NCI-H69 (cell line): ENCODE results near the gene CDH4.
"Not testable (repeated sequence)": the region's sequence is repeated elsewhere in the genome, so short reads cannot be mapped to it uniquely, and the experiment has no call there.

ENCODE experiments used
- DNase-seq: peaks from one replicate; lab custom pipeline; 2025; lab: John Stamatoyannopoulos, UW

CDH4 gene

DNA sequence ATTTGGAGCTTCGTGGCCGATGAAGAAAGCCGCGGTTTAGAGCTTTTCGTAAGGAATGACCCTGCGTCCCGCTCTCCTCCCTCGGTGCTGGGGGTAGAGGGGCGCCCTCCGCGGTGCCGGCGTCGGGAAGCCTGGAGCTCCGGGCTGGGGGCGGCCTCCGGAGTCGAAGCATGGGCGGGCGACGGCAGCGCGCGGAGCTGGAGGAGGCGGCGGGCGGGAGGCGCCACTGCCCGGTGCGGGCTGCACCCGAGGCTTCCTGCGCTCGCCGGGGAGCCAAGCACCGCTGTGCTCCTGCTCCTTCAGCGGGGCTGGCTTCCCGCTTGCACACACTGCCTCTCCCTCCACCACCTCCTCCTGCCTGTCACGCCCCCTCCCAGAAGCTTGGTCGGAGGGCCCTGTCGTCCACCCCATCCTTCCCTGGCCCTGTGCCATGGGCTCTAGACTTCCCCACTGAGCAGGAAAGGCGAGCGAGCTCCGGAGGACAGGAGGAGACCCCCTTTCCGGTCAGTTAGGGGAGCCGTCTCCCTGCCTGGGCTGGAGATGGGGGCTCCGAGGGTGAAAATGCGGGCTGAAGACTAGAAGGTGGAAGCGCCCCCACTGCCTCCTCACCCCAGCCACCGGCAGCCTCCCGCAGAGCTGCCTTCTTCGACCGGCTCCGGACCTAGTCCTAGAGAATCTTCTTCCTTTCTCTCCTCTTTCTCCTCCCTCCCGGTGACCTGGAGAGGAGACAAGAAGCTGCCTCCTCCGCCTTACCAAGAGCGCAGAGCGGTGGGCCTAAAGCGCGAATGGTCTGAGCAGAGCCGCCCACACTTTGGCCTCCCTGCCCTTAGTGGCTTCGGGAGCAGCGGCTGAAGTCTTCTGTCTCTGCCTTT, 1.8 kb downstream of the CDH4 start:
- DNase-seq = no peak

DNA sequence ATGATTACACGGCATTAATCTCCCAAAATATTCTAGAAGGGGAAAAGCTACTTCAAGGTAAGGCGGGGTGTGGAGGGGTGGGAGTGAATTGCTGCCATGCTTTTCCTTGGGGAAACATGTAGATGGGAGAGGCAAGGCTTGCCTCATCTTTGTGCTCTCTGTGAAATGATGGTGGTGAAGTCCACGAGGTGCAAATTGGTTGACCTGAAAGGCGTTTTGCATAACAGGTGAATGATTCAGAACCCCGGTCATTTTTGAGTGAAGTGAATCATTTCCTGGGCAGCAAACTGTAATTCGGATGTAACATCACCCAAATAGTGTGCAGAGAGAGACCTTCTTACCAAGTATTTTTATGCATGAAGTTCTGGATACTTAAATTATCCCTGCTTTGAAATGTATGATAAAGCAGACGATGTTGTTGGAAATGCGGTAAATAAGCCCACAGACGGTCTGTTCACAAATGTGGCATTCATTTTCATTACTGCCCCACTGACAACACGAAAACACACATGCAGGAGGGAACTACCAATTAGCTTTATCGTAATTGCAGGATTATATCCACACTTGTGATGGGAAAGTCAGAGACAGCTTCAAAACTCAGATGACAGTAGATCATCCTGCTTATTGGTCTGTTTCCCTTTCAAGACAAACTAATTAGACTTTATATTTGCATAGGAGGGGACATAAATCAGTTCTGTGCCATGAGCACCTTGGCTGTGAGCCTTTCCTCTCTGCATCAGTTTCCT, 3.0 kb downstream of the CDH4 start:
- no peak for DNase-seq

DNA sequence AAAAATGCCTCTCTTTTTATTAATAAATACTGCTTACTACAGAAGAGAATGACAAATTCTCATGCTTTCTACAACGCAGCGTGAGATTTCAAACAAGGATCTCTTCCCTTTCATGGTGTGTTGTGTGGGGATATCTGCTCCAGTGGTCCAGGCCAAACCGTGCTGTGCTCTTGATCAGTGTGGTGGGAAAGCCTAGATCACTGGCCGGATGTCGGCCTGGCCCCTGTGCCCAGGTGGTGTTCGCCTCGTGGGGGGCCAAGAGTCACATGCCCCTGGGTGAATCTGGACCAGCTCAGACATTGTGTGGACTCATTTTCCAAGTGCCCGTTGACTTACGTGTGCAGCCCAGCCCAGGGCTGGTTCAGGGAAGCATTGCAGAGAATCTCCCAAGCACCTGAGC, 4.3 kb downstream of the CDH4 start:
- no peak for DNase-seq

DNA sequence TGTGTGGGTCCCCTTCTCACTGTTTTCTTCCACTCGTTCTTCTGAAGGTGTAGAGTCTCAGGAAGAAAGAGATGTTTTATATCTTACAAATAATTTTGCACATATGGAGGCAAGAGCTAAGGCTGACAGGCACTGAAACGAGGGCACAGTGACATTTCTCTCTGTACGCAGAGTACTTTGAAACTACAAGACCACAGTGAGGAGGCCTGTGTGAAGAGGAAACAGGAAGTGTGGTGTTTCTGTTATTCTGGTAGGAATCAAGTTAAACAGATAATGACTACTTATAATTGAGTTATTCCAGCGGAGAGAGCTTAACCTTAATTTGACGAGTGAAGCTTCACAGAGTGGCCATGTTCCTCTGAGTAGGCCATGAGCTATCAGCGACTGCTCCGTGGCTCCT, 4.8 kb downstream of the CDH4 start:
- DNase-seq = no peak

DNA sequence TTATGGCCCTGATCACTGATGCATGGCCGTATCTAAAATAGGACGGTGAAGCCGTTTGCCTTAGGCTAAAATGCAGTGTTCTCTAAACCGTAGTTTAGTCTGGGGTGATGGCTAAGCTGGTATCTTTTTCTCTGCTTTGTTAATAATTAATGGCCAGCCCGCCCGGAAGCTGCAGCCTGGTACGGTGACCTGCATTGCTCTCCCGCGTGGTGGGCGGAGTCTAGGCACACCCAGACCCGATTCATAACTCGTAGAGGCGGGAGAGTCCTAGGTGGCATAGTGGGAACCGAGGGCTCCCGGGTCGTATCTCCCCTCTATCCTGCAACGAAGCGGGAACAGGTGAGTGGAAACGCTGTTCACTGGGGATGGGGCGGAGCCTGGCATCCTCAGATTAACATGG, 5.5 kb downstream of the CDH4 start:
- no peak for DNase-seq

DNA sequence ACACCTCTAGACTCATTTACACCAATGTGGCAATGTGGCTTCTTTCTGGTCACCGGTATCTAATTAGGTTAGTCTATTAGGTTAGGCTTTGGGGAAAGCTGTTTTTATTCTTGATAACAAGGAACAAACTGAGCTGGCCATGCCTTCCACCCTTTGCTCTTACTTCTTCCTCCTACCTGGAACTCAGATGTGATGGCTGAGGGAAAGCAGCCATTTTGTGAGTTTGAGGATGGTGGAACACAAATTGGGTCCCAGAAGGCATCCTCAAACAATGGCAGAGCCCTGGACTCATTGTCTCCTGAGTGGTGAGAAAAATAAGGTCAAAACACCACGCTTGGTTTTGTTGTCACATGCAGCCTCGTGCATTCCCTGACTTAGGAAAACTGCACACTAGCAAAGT, 7.7 kb downstream of the CDH4 start:
- DNase-seq = no peak

DNA sequence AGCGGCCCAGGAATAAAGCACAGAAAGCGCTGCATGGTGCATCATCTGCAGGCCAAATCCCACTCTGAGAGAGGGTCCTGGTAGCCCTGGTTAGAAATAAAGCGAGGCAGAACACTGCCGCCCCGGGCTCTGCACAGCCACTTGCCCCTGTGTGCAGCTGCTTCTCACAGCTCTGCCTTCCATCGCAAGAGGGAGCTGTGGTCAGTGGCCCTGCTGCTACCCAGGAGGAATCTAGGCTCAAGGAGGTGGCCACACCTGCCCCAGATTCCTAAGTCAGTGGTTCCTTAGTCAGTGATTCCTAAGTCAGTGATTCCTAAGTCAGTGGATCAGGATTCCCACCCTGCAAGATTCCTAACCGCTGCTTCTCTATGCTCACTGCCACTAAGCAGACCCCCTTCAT, 8.8 kb downstream of the CDH4 start:
- no peak for DNase-seq

DNA sequence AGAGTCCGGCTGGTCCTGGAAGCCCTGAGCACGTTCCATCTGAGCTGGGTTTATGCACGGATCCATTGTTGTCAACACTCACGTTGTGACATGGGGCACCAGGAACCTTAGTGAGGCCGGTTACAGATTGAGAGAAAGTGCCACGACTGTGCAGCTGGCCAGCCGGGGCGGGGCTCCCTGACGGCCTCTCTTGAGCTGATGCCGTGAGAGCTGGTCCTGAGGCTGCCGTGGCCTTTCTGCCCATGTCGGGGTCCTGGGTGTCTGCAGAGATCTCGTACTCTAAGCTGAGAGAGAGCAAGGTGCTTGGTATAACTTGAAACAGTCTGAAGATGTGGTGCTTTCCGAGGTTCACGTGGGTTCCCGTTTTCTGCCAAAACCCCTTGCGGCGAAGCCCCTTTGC, 10.0 kb downstream of the CDH4 start:
- DNase-seq = no peak

DNA sequence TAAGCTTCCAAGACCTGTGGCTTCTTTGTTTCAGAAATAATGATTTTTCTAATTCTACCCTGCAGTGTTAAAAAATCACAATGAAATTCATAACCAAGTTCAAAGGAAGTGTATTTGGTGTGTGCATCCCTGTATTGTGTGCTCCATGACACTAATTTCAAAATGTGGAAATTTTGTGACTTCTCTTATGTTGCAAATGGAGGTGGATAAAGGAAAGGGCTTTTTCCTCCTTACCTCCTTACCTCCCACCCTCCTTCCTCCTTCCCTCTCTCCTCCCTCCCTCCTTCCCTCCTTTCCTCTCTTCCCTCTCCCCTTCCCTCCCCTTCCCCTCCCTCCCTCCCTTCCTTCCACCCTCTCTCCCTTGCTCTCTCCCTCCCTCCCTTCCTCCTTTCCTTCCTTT, 10.5 kb downstream of the CDH4 start:
- no peak for DNase-seq

DNA sequence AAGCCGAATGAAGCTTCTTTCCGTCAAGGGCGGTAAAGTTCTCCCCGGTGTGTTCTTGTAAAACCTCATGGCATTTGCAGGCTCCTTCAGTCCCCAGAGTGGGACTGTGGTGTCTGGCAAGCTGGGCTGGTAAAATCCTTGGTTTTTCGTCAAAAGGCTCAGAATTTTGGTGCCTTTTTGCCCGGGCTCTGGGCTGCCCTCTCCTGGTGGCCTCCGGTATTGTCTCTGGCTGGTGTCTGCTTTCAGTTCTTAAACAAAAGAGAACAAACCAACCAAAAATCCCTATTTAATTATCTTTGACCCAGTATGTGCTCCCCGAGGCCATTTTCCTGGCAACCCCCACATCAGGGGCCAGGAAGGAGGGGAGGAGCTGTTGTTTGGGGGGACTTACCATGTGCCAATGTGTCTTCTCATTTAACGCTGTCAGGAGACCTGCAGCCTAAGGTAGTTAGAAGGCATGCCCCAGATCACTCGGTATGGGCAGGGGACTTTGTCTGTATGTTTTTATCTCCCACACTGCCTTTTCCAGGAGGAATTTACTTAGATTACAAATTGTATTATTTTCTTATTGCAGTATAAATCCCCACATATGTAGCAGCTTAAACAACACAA, 11.1 kb downstream of the CDH4 start:
- no peak for DNase-seq

DNA sequence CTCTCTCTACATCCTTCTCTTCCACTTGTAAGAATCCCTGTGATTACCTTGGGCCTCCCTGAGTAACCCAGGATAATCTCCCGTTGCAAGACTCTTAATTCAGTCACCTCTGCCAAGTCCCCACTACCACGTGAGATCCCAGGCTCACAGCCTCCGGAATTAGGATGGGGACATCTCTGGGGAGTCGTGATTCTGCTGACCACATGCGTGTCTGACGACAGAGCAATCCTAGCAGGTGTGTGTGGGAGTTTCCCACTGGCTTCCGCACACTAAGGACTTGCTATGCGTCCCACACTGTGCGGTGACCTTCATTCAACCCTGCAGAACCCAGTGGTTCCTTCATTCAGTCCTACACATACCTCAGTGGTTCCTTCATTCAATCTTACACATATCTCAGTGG, 11.9 kb downstream of the CDH4 start:
- DNase-seq = no peak

DNA sequence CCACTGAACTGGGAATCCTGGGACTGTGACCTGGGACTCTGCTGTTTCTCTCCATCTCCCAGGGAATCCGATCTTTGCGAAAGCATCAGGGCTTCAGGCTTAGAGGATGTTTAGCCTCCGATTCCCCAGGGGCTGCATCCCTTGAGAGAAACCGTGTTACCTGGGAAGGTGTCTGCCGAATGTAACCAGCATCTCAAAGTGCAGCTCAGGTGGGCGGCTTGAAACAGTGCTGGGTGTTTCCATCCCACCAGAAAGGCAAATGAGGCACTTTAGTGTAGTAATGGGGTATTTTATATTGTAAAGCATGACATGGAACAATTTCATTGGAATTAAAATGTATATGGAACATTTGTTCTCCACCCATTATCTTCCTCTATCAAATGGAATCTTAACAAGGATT, 15.2 kb downstream of the CDH4 start:
- no peak for DNase-seq

DNA sequence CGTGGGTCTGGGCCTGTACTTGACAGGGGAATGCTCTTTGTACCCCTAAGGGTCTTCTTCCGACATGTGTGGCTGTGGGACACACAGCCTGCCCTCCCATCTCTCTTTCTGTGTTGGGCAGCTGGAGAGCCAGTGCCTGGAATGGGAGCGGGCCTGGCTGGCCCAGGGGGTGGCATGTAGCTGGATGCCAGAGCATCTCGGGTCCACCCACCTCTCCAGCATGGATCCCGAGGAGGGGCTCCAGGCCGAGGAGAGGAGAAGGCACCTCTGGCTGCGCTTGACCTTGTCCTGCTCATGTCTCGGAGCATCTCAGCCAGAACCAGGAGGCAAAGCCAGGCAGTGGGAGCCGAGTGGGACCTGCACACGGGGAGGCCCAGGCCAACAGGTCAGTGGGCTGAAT, 16.0 kb downstream of the CDH4 start:
- DNase-seq = no peak

DNA sequence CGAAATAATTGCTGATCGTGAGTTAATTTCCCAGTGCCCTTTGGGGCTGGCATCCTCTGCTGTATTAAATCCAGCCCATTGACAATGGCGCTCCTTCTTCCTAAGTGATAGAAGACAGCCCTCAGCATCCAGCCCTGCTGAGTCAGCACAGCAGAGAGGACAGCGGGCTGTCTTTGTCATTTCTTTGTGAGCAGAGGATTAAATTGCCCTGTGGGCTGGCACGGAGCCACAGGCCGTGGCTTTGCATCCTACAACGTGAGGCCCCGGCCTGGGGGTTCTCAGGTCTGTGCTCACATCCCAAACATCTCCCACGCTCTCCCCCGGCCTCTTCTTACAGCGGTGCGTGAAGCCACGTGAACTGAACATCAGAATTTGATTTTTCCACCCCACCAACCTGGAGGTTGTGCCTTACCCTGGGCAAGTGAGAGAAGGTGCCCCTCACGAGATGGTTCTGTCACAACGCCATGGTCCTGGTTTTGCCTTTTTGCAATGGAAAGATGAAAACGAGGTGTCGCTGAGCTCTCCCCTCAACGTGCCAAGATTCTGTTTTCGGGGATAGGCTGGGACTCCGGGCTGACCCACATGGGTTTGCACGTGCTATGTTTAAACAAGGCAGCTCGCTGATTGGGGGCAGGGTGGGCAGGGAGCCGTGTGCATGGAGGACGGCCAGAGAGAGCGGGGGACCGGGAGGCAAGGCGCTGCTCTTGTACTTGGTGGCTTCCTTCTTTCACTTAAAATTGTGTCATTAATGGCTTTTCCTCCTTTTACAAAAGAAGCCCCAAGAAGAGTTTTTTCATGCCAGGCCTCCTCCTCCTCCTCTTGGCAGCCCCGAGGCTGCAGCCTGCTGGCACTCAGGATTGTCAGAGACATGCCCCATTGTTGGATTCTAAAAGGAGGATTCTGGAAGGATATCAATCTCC, 19.5 kb downstream of the CDH4 start:
- DNase-seq = peak; percentile 1

DNA sequence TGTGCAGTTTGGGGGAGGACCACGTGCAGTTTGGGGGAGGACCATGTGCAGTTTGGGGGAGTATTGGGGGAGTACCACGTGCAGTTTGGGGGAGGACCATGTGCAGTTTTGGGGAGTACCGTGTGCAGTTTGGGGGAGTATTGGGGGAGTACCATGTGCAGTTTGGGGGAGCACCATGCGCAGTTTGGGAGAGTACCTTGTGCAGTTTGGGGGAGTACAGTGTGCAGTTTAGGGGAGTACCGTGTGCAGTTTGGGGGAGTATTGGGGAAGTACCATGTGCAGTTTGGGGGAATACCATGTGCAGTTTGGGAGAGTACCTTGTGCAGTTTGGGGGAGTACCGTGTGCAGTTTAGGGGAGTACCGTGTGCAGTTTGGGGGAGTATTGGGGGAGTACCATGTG, 21.0 kb downstream of the CDH4 start:
- not testable (repeated sequence) for DNase-seq

DNA sequence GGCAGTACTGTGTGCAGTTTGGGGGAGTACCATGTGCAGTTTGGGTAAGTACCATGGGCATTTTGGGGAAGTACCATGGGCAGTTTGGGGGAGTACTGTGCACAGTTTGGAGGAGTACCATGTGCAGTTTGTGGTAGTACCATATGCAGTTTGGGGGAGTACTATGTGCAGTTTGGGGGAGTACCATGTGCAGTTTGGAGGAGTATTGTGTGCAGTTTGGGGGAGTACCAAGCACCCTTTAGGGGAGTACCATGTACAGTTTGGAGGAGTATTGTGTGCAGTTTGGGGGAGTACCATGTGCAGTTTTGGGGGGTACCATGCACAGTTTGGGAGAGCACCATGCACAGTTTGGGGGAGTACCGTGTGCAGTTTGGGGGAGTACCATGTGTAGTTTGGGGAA, 21.6 kb downstream of the CDH4 start:
- not testable (repeated sequence) for DNase-seq

DNA sequence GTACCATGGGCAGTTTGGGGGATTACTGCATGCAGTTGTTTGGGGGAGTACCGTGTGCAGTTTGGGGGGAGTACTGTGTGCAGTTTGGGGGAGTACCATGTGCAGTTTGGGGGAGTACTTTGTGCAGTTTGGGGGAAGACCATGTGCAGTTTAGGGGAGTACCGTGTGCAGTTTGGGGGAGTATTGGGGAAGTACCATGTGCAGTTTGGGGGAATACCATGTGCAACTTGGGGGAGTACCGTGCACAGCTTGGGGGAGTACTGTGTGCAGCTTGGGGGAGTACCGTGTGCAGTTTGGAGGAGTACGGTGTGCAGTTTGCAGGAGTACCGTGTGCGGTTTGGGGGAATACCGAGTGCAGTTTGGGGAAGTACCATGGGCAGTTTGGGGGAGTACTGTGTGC, 22.3 kb downstream of the CDH4 start:
- no peak for DNase-seq

DNA sequence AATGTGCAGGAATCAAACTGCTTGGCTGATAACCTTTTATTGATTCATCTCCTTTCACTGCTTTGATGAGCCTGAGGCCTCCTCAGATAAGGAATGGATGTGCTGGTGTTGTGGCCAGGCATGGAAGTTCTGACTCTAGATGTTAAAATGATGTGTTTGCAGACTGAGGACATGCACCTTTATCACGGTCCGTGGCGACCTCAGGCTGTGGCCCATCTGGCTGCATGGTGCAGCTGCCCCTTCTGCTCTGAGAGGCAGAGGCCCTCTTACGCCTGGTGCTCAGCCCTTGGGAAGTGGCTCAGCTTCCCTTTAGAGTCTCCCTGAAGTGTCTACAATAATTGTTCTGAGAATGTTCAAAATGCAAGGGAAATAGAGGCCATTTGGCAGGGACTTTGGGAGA, 26.2 kb downstream of the CDH4 start:
- DNase-seq = no peak

DNA sequence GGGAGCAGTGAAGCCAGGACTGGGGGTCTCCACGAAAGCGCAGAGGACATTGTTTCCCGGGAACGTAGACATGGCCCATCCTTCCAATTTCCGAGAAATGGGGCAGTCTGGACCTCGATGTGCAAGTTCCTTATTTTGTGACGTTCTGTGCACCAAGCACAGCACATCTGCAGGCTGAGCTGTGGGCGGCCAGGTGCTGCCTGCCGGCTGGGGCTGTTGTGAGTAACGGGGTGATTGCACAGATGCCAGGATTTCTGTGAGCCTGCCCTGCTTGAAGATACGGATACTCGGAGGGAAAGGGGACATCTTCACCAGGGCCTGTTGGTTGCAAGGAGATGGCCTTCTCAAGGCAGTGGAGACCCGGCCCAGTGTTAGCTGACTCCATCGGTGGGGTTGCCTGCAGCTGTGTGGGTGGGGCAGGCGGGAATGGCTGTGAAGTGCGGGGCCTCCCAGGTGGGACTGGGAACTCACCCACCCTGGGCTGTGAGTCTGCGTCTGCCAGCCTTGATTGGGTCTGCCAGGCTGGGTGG, 27.6 kb downstream of the CDH4 start:
- no peak for DNase-seq

DNA sequence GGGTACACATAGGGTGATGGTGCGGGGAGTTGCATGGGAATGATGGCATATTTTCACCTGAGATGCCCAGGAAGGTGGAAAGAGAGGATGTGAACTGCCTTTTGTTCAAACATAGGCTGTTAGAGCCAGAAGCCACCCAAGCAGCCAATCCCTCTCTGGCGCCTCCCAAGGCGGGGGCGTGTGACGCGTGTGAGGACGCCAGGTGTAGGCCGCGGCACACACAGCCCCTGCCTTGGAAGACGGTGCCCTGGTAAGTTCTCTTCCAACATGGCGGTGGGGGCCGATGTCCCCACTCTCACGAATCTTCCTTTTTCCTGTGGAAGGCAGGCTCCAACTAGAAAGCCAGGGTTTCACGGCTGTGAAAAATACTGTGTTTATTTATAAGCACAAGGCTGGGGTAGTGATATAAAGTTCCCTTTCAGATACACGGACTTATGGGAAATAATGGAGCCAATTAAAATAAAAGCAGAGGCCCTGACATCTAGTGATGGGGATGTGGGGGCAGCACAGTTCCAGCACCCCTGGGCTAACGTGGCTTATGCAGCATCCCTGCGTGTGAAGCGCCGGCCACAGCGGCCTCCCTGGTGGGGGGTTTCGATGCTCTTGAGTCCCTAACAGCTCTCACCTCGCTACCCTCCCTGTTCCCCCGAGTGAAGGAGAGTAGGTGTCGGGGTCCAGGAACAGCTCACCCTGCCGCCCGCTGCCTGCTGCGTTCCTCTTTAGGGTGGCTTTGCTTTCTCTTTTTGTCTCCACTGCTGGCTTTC, 28.3 kb downstream of the CDH4 start:
- no peak for DNase-seq

DNA sequence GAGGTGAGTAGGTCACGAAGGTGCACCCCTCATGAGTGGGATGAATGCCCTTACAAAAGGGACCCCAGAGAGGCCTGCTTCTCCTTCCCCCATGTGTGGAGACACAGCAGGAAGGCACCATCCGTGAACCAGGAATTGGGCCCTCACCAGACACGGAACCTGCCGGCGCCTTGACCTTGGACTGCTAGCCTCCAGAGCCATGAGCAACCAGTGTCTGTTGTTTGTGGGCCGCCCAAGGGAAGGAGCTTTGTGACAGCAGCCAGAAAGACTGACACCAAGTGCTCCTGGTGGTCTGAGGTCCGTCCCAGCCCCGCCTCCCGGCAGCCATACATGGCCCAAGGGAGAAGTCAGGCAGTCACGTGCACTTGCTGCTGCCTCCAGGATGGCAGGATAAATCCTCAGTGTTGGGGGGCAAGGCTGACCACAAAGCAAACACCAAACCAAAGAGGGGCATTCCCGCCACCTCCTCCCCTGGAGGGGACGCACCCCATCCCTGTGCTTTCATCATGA, 29.3 kb downstream of the CDH4 start:
- no peak for DNase-seq
